Tibial nerve (tissue), 4 donors: ENCODE measurements around the gene TBC1D5.
"Not testable (repeated sequence)": the region's sequence is repeated elsewhere in the genome, so short reads cannot be mapped to it uniquely, and the experiment has no call there.

Source experiments
- EP300 ChIP-seq, 2 donors: sonication (generic); formaldehyde crosslinking; IDR thresholded peaks; one replicate each; pipeline ENCODE4 v1.6.1; 2017; ENCODE audit warnings: antibody characterized with exemption in 2 of 2, mild to moderate bottlenecking in 1 of 2
- TF ChIP-seq, protein P1 (sequence below), 5 experiments: fragments of 200-600 bp in 3 of 5; fragments of 450-650 bp in 2 of 5; sonication (generic) in 3 of 5; IDR thresholded peaks; one replicate each; pipeline ENCODE4 v1.5.1; 2016 to 2019; ENCODE audit warnings: antibody characterized with exemption in 5 of 5, mild to moderate bottlenecking in 3 of 5, moderate library complexity in 2 of 5

DNA sequence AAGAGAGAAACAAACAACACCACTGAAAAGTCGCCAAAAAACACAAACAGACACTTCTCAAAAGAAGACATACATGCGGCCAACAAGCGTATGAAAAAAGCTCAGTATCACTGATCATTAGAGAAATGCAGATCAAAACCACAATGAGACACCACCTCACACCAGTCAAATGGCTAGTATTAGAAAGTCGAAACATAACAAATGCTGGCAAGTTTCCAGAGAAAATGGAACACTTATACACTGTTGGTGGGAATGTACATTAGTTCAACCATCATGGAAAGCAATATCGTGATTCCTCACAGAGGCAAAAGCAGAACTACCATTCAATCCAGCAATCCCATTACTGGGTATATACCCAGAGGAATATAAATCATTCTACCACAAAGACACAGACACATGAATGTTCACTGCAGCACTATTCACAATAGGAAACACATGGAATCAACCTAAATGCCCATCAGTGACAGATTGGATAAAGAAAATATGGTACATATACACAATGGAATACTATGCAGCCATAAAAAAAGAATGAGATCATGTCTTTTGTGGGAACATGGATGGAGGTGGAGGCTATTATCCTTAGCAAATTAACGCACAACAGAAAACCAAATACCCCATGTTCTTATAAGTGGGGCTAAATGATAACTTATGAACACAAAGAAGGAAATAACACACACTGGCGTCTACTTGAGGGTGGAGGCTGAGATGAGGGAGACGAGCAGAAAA is 93.6 kb downstream of the TBC1D5 start:
- TF ChIP-seq, protein P1, sequence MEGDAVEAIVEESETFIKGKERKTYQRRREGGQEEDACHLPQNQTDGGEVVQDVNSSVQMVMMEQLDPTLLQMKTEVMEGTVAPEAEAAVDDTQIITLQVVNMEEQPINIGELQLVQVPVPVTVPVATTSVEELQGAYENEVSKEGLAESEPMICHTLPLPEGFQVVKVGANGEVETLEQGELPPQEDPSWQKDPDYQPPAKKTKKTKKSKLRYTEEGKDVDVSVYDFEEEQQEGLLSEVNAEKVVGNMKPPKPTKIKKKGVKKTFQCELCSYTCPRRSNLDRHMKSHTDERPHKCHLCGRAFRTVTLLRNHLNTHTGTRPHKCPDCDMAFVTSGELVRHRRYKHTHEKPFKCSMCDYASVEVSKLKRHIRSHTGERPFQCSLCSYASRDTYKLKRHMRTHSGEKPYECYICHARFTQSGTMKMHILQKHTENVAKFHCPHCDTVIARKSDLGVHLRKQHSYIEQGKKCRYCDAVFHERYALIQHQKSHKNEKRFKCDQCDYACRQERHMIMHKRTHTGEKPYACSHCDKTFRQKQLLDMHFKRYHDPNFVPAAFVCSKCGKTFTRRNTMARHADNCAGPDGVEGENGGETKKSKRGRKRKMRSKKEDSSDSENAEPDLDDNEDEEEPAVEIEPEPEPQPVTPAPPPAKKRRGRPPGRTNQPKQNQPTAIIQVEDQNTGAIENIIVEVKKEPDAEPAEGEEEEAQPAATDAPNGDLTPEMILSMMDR (IDR thresholded peaks at IDR 0.05) = not testable (repeated sequence)
- TF ChIP-seq EP300 (IDR thresholded peaks at IDR 0.05) = not testable (repeated sequence)
